HepG2 (cell line): Measurements from ENCODE around the gene ALG8. TPM values are rescaled to one million over a fixed set of nuclear protein-coding genes. Genes with fewer than 3 reads are reported as not detected.

ENCODE experiments used
- CREM ChIP-seq, 2 experiments: sonication (generic) in 1 of 2; formaldehyde crosslinking in 1 of 2; IDR thresholded peaks; 2 replicates each; pipeline versions ENCODE4 v1.4.0 to v1.6.1; 2016 to 2020; ENCODE audit warnings: antibody characterized with exemption in 1 of 2, mild to moderate bottlenecking in 1 of 2, missing genetic modification reagents in 1 of 2
- ELF1 ChIP-seq: sonication (generic); formaldehyde crosslinking; IDR thresholded peaks from 2 replicates; pipeline ENCODE4 v1.4.0; 2020; ENCODE audit warnings: missing genetic modification reagents
- FOXM1 ChIP-seq: sonication (generic); formaldehyde crosslinking; IDR thresholded peaks from 2 replicates; pipeline ENCODE4 v1.5.0; 2020; ENCODE audit warnings: missing genetic modification reagents
- HHEX ChIP-seq: IDR thresholded peaks from 2 replicates; pipeline ENCODE4 v1.6.1; 2016; ENCODE audit warnings: control low read depth
- IRF2 ChIP-seq: IDR thresholded peaks from 2 replicates; pipeline ENCODE4 v1.6.1; 2018; ENCODE audit warnings: missing genetic modification reagents, missing compliant biosample characterization
- MYPOP ChIP-seq: sonication (generic); formaldehyde crosslinking; IDR thresholded peaks from 2 replicates; pipeline ENCODE4 v1.8.1; 2023; ENCODE audit warnings: mild to moderate bottlenecking, moderate library complexity, missing genetic modification reagents
- PAF1 ChIP-seq: IDR thresholded peaks from 2 replicates; pipeline ENCODE4 v1.6.1; 2016; ENCODE audit warnings: missing genetic modification reagents, missing compliant biosample characterization
- PITX1 ChIP-seq: sonication (generic); formaldehyde crosslinking; IDR thresholded peaks from 2 replicates; pipeline ENCODE4 v1.5.1; 2020; ENCODE audit warnings: mild to moderate bottlenecking, missing genetic modification reagents
- RELA ChIP-seq: sonication (generic); formaldehyde crosslinking; IDR thresholded peaks from 2 replicates; pipeline ENCODE4 v1.4.0; 2020; ENCODE audit warnings: missing genetic modification reagents
- SYNCRIP ChIP-seq: fragments of 200-400 bp; formaldehyde crosslinking; IDR thresholded peaks from 2 replicates; pipeline ENCODE4 v1.6.1; 2018; ENCODE audit warnings: mild to moderate bottlenecking, low read depth, low read length; ENCODE audit not compliant: insufficient read depth
- TBP ChIP-seq: sonication (generic); formaldehyde crosslinking; IDR thresholded peaks from 2 replicates; pipeline ENCODE4 v1.5.0; 2020; ENCODE audit warnings: missing genetic modification reagents
- THAP7 ChIP-seq: sonication (generic); formaldehyde crosslinking; IDR thresholded peaks from 2 replicates; pipeline ENCODE4 v1.8.1; 2023; ENCODE audit warnings: mild to moderate bottlenecking, missing genetic modification reagents
- TMF1 ChIP-seq: sonication (generic); formaldehyde crosslinking; IDR thresholded peaks from 2 replicates; pipeline ENCODE4 v1.8.1; 2022; ENCODE audit warnings: low read depth, missing genetic modification reagents
- UBTF ChIP-seq: sonication (generic); formaldehyde crosslinking; IDR thresholded peaks from 2 replicates; pipeline ENCODE4 v1.4.0; 2020; ENCODE audit warnings: mild to moderate bottlenecking, missing genetic modification reagents
- ZBTB39 ChIP-seq: sonication (generic); formaldehyde crosslinking; IDR thresholded peaks from 2 replicates; pipeline ENCODE4 v1.5.0; 2020; ENCODE audit warnings: missing genetic modification reagents
- ZFP62 ChIP-seq: sonication (generic); formaldehyde crosslinking; IDR thresholded peaks from 2 replicates; pipeline ENCODE4 v1.4.0; 2020; ENCODE audit warnings: missing genetic modification reagents
- ZNF549 ChIP-seq: sonication (generic); formaldehyde crosslinking; IDR thresholded peaks from 2 replicates; pipeline ENCODE4 v1.5.0; 2020; ENCODE audit warnings: missing genetic modification reagents
- ZNF788 ChIP-seq: sonication (generic); formaldehyde crosslinking; IDR thresholded peaks from 2 replicates; pipeline ENCODE4 v1.5.0; 2020; ENCODE audit warnings: mild to moderate bottlenecking, missing genetic modification reagents, borderline replicate concordance
- ZXDC ChIP-seq: sonication (generic); formaldehyde crosslinking; IDR thresholded peaks from 2 replicates; pipeline ENCODE4 v1.5.0; 2020; ENCODE audit warnings: mild to moderate bottlenecking, missing genetic modification reagents
- polyA plus RNA-seq, 8 experiments: library from polyadenylated mRNA; depleted of rRNA in 3 of 8; stranded (reverse) in 7 of 8; unstranded in 1 of 8; fragments of >200 nt; fragmentation: Illumina TruSeq in 4 of 8; extraction: Trizol in 4 of 8; gene quantifications; 2 replicates each; pipeline versions ENCODE4 v1.2.1 to v1.2.3, GENCODE V29; 2011 to 2016; ENCODE audit warnings: low read depth in 4 of 8, missing spikeins in 1 of 8, mixed read lengths in 1 of 8; ENCODE audit not compliant: insufficient read depth in 1 of 8
- total RNA-seq, 5 experiments: library from RNA; depleted of rRNA; stranded (reverse); fragments of >200 nt; fragmentation: Illumina TruSeq; extraction: Trizol; gene quantifications; 2 replicates each; pipeline ENCODE4 v1.2.3, GENCODE V29; 2016; ENCODE audit warnings: low read depth in 1 of 5

The ALG8 gene
- total and polyA plus RNA-seq, 2 of the 13 experiments (the other 11 are each of a cell fraction or from before 2014, with no cell fraction given): 75.8 to 88.0 TPM

- peak; percentile 90; the same call in 1 of the 2 replicates for TF ChIP-seq TMF1
- TF ChIP-seq PAF1 (CRISPR knock-in tag): no peak
- TF ChIP-seq TBP (CRISPR knock-in tag): no peak
- peak; percentile 39; the same call in 1 of the 2 replicates for TF ChIP-seq UBTF (CRISPR knock-in tag)
- TF ChIP-seq HHEX: no peak
- TF ChIP-seq ZNF549: no peak
- TF ChIP-seq FOXM1 (CRISPR knock-in tag): peak; percentile 18; the same call in 1 of the 2 replicates
- peak; percentile 42; the same call in 1 of the 2 replicates for TF ChIP-seq PITX1 (CRISPR knock-in tag)
- no peak for TF ChIP-seq SYNCRIP
- no peak for TF ChIP-seq ZFP62 (CRISPR knock-in tag)
- peak; percentile 80; the same call in 1 of the 2 replicates for TF ChIP-seq ZBTB39
- TF ChIP-seq CREM (IDR thresholded peaks at IDR 0.05): peak; percentile 73
- no peak for TF ChIP-seq CREM (CRISPR knock-in tag; IDR thresholded peaks at IDR 0.05)
- no peak for TF ChIP-seq ZXDC (CRISPR knock-in tag)
- peak; percentile 76; the same call in 1 of the 2 replicates for TF ChIP-seq MYPOP (CRISPR knock-in tag)
- peak; percentile 95 for TF ChIP-seq ELF1 (CRISPR knock-in tag)
- no peak; the same call in 1 of the 2 replicates for TF ChIP-seq ZNF788
- no peak for TF ChIP-seq RELA (CRISPR knock-in tag)
- peak; percentile 55; the same call in 1 of the 2 replicates for TF ChIP-seq IRF2 (CRISPR knock-in tag)
- TF ChIP-seq THAP7 (CRISPR knock-in tag): no peak
Measured at GRCh38 chr11:78139422-78140391, at the start of gene ALG8 (continued).
